DND-41 (cell line): ENCODE measurements around the gene TMEM92.
"Not testable (repeated sequence)": the region's sequence is repeated elsewhere in the genome, so short reads cannot be mapped to it uniquely, and the experiment has no call there.

ENCODE experiments used
- ATAC-seq: fragments of 200-7000 bp; cut with Tn5 transposase; 3 replicates; pipeline ENCODE4 v1.9.1; 2021; ENCODE audit warnings: low read depth; ENCODE audit not compliant: insufficient read depth
- DNase-seq: peaks from one replicate; pipeline ENCODE4 v3.0.0-alpha.2; 2020
- H2AFZ ChIP-seq: 2 replicates; pipeline ENCODE4 v1.6.0; 2012; ENCODE audit warnings: low read depth, low read length
- H3K27ac ChIP-seq: 2 replicates; pipeline ENCODE4 v1.5.1; 2012; ENCODE audit warnings: low read length, inconsistent platforms
- H3K27me3 ChIP-seq: fragments of 200-600 bp; sonication (generic); 2 replicates; pipeline ENCODE4 v1.6.0; 2012; ENCODE audit warnings: low read length, mild to moderate bottlenecking, inconsistent platforms; ENCODE audit not compliant: insufficient read depth, poor library complexity
- H3K36me3 ChIP-seq: 2 replicates; pipeline ENCODE4 v1.5.1; 2012; ENCODE audit warnings: low read length, inconsistent platforms; ENCODE audit not compliant: insufficient read depth
- H3K4me1 ChIP-seq: 2 replicates; pipeline ENCODE4 v1.5.1; 2012; ENCODE audit warnings: mild to moderate bottlenecking, low read length; ENCODE audit not compliant: insufficient read depth
- H3K4me2 ChIP-seq: 2 replicates; pipeline ENCODE4 v1.6.0; 2012; ENCODE audit warnings: mild to moderate bottlenecking, moderate library complexity, low read length, inconsistent platforms; ENCODE audit not compliant: insufficient read depth
- H3K4me3 ChIP-seq, 2 experiments: fragments of 200-600 bp in 1 of 2; shearing (Covaris generic) in 1 of 2; 2 replicates each; pipeline ENCODE4 v1.5.1; 2012 to 2016; ENCODE audit warnings: inconsistent platforms in 2 of 2, low read length in 2 of 2, mild to moderate bottlenecking in 2 of 2, low read depth in 1 of 2, moderate library complexity in 1 of 2
- H3K79me2 ChIP-seq: 2 replicates; pipeline ENCODE4 v1.6.0; 2012; ENCODE audit warnings: low read length, inconsistent platforms; ENCODE audit not compliant: insufficient read depth
- H3K9ac ChIP-seq: 2 replicates; pipeline ENCODE4 v1.6.0; 2012; ENCODE audit warnings: low read depth, mild to moderate bottlenecking, inconsistent platforms, low read length, moderate library complexity
- H3K9me3 ChIP-seq: 2 replicates; pipeline ENCODE4 v1.5.1; 2012; ENCODE audit warnings: low read length, moderate library complexity, mild to moderate bottlenecking, inconsistent platforms; ENCODE audit not compliant: insufficient read depth, severe bottlenecking
- H4K20me1 ChIP-seq: 2 replicates; pipeline ENCODE4 v1.6.0; 2012; ENCODE audit warnings: low read length; ENCODE audit not compliant: insufficient read depth
- EZH2 ChIP-seq: IDR thresholded peaks from 3 replicates; pipeline ENCODE4 v1.6.1; 2012; ENCODE audit warnings: borderline replicate concordance, low read depth, mild to moderate bottlenecking, moderate library complexity, low read length, inconsistent platforms; ENCODE audit not compliant: severe bottlenecking
- TF ChIP-seq, protein P1 (sequence below): IDR thresholded peaks from 2 replicates; pipeline ENCODE4 v1.5.1; 2012; ENCODE audit warnings: borderline replicate concordance, low read length, moderate library complexity, mild to moderate bottlenecking; ENCODE audit not compliant: poor library complexity, severe bottlenecking; ENCODE audit errors: extremely low read depth

TMEM92 gene

DNA sequence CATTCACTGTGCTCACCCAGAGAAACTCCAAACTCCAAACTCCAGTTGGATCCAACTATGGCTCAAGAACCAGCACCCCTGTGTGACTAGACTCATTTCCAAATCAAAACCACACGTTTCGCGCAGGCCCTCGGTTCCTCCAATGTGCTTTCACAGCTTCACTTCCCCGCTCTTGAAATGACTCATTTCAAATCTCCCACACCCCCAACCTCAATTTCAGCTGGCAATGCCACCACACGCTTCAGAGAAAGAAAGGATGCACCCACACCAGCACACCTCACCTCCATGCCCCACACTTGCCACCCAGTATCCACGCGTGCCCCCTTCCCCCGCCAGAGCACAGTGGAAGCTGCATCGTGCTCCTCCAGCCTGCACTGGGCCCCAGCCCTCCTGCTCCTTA lies 9.0 kb downstream of the TMEM92 start:
- Histone ChIP-seq H3K9ac (no peak overlapping the region), H3K36me3 (no peaks in the 10 kb centered on the region), H3K4me3 (no peak overlapping the region), H3K79me2 (no peaks in the 10 kb centered on the region), H3K9me3 (no peaks in the 10 kb centered on the region), H2AFZ (no peak overlapping the region), H3K4me1 (no peaks in the 10 kb centered on the region), H3K4me2 (no peak overlapping the region), H4K20me1 (no peaks in the 10 kb centered on the region; the same call in 1 of the 2 replicates), H3K27me3 (peaks cover 3% of the 10 kb centered on the region), H3K27ac (no peak overlapping the region)
- no peak for TF ChIP-seq EZH2
- TF ChIP-seq, protein P1, sequence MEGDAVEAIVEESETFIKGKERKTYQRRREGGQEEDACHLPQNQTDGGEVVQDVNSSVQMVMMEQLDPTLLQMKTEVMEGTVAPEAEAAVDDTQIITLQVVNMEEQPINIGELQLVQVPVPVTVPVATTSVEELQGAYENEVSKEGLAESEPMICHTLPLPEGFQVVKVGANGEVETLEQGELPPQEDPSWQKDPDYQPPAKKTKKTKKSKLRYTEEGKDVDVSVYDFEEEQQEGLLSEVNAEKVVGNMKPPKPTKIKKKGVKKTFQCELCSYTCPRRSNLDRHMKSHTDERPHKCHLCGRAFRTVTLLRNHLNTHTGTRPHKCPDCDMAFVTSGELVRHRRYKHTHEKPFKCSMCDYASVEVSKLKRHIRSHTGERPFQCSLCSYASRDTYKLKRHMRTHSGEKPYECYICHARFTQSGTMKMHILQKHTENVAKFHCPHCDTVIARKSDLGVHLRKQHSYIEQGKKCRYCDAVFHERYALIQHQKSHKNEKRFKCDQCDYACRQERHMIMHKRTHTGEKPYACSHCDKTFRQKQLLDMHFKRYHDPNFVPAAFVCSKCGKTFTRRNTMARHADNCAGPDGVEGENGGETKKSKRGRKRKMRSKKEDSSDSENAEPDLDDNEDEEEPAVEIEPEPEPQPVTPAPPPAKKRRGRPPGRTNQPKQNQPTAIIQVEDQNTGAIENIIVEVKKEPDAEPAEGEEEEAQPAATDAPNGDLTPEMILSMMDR: no peak
- DNase-seq: no peak
- no peak for ATAC-seq

DNA sequence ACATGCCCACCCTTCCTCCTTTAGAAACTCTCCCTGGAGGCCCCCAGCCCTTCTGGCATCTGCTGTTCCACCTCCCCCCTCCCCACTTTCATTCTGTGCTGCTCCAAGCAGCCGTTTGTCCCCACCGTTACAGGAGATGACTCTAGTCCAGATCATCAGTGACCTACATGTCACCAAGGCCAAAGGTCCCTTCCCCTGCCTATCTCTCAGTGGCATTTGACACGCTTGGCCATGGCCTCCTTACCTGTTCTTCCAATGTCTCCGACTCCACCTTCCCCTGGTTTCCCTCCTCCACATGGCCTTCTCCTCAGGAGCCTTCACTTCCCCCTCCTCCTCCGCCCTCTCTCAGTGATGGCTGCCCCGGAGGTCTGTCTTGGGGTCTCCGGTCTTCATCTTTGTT lies 9.4 kb downstream of the TMEM92 start:
- H3K27me3 ChIP-seq: peaks cover 3% of the 10 kb centered on the region
- H3K36me3 ChIP-seq: no peaks in the 10 kb centered on the region
- no peak overlapping the region for H2AFZ ChIP-seq
- TF ChIP-seq EZH2: no peak
- TF ChIP-seq, protein P1: no peak
- DNase-seq (no peak), ATAC-seq (no peak)
- no peaks in the 10 kb centered on the region for H3K4me1 ChIP-seq
- H4K20me1 ChIP-seq: no peaks in the 10 kb centered on the region
- no peaks in the 10 kb centered on the region for H3K9me3 ChIP-seq
- no peak overlapping the region for H3K4me3 ChIP-seq
- no peak overlapping the region for H3K4me2 ChIP-seq
- no peak overlapping the region for H3K9ac ChIP-seq
- no peak overlapping the region for H3K27ac ChIP-seq
- no peaks in the 10 kb centered on the region for H3K79me2 ChIP-seq

DNA sequence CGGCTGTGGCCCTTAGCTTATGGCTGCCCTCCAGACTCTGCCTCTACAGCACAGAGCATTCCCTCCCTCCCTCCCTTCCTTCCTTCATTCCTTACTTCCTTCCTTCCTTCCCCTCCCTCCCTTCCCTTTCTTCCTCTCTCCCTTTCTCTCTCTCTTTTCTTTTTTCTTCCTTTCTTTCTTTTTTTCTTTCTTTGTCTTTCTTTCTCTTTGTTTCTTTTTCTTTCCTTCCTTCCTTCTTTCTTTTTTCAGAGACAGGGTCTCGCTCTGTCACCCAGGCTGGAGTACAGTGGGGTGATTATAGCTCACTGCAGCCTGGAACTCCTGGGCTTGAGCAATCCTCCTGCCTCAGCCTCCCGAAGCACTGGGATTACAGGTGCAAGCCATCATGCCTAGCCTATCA lies 11.7 kb downstream of the TMEM92 start:
- no peaks in the 10 kb centered on the region for H3K36me3 ChIP-seq
- H3K4me2 ChIP-seq: no peak overlapping the region
- H3K79me2 ChIP-seq: no peaks in the 10 kb centered on the region
- H3K9ac ChIP-seq: no peak overlapping the region
- no peaks in the 10 kb centered on the region for H3K9me3 ChIP-seq
- DNase-seq (no peak), ATAC-seq (no peak)
- TF ChIP-seq, protein P1: no peak
- TF ChIP-seq EZH2: no peak
- no peaks in the 10 kb centered on the region for H4K20me1 ChIP-seq
- H3K27ac ChIP-seq: no peak overlapping the region
- H3K4me3 ChIP-seq: no peak overlapping the region
- peaks cover 7% of the 10 kb centered on the region for H3K27me3 ChIP-seq
- H2AFZ ChIP-seq: no peak overlapping the region
- H3K4me1 ChIP-seq: no peaks in the 10 kb centered on the region

DNA sequence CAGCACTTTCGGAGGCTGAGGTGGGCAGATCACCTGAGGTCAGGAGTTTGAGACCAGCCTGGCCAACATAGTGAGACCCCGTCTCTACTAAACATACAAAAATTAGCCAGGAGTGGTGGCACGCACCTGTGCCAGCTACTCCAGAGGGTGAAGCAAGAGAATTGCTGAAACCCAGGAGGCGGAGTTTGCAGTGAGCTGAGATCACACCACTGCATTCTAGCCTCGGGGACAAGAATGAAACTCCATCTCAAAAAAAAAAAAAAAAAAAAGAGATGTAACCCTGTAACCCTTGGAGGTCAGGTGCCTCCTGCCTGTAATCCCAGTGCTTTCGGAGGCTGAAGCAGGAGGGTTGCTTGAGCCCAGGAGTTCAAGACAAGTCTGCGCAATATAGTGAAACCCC lies 13.0 kb downstream of the TMEM92 start:
- not testable (repeated sequence) for H2AFZ ChIP-seq, H4K20me1 ChIP-seq, DNase-seq, H3K4me2 ChIP-seq, H3K27ac ChIP-seq, H3K4me1 ChIP-seq, H3K4me3 ChIP-seq, ATAC-seq, H3K79me2 ChIP-seq, H3K9ac ChIP-seq, H3K27me3 ChIP-seq, H3K9me3 ChIP-seq, H3K36me3 ChIP-seq
